GM10266 (cell line): Measurements from ENCODE around the gene MTIF3.

Source experiments
- DNase-seq: peaks from one replicate; pipeline ENCODE4 v3.0.0; 2012; ENCODE audit errors: extremely low spot score
- CTCF ChIP-seq: IDR thresholded peaks from 2 replicates; pipeline ENCODE4 v1.5.1; 2012; ENCODE audit warnings: mild to moderate bottlenecking, low read depth; ENCODE audit not compliant: control insufficient read depth, insufficient read depth; ENCODE audit errors: missing control alignments

MTIF3 gene

GRCh38 chr13:27449936-27450828, at the start of gene MTIF3:
MTIF3 (minus strand) TSS chr13:27450564; CDS start chr13:27440448, 10,116 bp downstream.
- no peak for TF ChIP-seq CTCF
- peak; percentile 89 for DNase-seq

- no peak for TF ChIP-seq CTCF
- DNase-seq, result no peak
Measured at GRCh38 chr13:27497563-27498230, 47.3 kb upstream of the MTIF3 start.

GRCh38 chr13:27496536-27497273, 46.3 kb upstream of the MTIF3 start:
- DNase-seq, result no peak
- TF ChIP-seq CTCF, result no peak

- no peak for TF ChIP-seq CTCF
- no peak for DNase-seq
Measured at GRCh38 chr13:27496006-27496405, 45.6 kb upstream of the MTIF3 start.

GRCh38 chr13:27495551-27495950, 45.2 kb upstream of the MTIF3 start:
- TF ChIP-seq CTCF, result no peak
- no peak for DNase-seq

GRCh38 chr13:27493981-27494380, 43.6 kb upstream of the MTIF3 start:
- DNase-seq, result no peak

More at GRCh38 chr13:27493981-27494380, 43.6 kb upstream of the MTIF3 start:
- TF ChIP-seq CTCF, result no peak
